ENCODE data around the gene RAD51B.

The RAD51B gene

DNA sequence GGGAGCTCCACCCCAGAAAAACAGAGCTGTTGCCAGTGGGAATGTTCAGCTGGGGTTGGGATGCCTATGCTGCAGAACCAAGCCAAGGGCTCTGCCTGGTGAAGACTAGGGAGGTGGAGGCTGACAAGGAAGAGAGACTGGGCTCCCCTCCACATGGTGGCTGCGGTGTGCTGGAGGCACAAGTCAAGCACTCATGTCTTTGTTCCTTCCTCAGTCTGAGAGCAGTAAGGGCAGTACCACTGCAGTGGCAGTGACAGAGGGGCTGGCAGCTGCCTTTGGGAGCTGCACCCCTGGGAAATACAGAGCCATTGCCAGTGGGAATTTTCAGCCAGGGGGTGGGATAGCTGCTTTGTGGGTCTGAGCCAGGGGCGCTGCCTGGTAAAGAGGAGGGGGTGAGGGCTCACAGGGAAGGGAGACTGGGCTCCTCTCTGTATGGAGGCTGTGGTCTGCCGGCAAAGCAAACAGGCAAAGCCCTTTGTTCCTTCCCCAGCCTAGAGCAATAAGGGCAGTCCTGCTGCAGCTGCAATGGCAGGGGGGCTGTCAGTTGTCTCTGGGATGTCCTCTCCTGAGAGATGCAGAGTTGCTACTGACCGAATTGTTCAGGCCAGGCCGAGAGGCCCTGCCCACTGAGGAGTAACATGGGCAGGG lies 255.9 kb downstream of the RAD51B start:
- H3K9ac ChIP-seq, result no peak overlapping the region
- H3K4me2 ChIP-seq, result peak overlapping the region; percentile 11; the same call in 1 of the 2 replicates
- peaks cover 39% of the 10 kb centered on the region for H3K9me3 ChIP-seq
- TF ChIP-seq Cebpa-rat (IDR thresholded peaks at IDR 0.05), result no peak
- no peaks in the 10 kb centered on the region for H4K20me1 ChIP-seq
- H3K36me3 ChIP-seq, result 0 out of 2 replicates have a peak, but pooled peaks cover 3% of the 10 kb centered on the region
- no peaks in the 10 kb centered on the region for H3K27me3 ChIP-seq
- H3K27ac ChIP-seq, result peak overlapping the region; percentile 54
- H3K4me3 ChIP-seq, result no peak overlapping the region
- peaks cover 18% of the 10 kb centered on the region for H3K4me1 ChIP-seq

DNA sequence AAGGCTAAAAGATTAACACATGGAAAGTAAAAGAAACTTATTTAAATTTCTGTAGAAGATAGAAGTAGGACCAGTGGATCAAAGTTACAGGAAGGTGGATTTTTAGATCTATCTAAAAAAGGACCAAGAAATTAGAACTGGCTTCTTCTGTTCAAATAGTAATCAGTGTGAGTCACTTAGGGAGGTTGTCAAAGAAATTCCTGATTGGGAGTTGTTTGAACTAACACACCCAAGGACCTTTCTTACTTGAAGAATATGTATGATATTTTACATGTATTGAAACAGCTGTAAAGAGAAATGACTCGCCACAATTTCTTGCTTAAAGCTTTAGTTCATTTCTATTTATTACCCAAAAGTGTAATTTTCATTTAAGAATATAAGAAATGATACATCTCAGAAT lies 256.9 kb downstream of the RAD51B start:
- H3K9ac ChIP-seq, result no peak overlapping the region
- H4K20me1 ChIP-seq, result no peaks in the 10 kb centered on the region
- no peak overlapping the region for H3K4me2 ChIP-seq
- H3K36me3 ChIP-seq, result 0 out of 2 replicates have a peak, but pooled peaks cover 3% of the 10 kb centered on the region
- H3K27ac ChIP-seq, result no peak overlapping the region
- peaks cover 29% of the 10 kb centered on the region for H3K9me3 ChIP-seq
- peaks cover 22% of the 10 kb centered on the region for H3K4me1 ChIP-seq
- H3K27me3 ChIP-seq, result no peaks in the 10 kb centered on the region
- H3K4me3 ChIP-seq, result no peak overlapping the region
- no peak for TF ChIP-seq Cebpa-rat (IDR thresholded peaks at IDR 0.05)

DNA sequence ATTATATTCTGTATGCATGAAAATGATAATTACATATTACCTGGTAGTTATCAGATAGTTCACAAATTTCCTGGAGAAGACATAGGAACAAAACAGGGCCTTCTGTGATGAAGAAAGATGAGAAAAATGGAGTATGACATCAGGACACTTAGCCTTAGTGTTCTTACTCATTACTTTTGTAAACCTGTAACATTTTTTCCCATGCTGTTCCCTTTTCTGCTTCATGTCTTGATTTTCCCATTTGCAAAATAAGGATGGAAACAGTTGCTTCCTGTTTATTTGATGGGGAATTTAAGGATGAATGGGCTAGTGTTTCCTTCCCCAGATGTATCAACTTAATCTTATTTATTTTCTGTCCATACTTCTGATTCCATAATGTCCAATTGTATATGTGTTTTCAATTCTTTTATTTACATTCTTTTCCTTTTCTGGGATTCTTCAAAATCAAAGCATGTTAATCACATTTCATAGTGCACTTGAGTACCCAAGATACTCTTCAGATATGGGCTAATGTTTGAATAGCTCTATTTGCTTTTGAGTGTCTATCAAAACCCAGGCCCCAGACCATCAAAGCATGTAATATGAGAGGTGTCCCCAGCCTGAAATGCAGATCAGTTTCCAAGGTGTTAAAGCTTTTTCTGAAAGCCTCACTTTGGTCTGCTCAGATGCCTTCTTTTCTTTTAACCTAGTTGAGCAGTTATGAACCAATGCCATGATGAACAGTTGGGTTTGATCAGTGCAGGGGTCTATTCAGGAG lies 260.5 kb downstream of the RAD51B start:
- peaks cover 23% of the 10 kb centered on the region for H3K4me1 ChIP-seq
- H4K20me1 ChIP-seq, result no peaks in the 10 kb centered on the region
- no peaks in the 10 kb centered on the region for H3K9me3 ChIP-seq
- no peak overlapping the region for H3K27ac ChIP-seq
- H3K4me2 ChIP-seq, result no peak overlapping the region
- no peak overlapping the region for H3K9ac ChIP-seq
- TF ChIP-seq Cebpa-rat (IDR thresholded peaks at IDR 0.05), result no peak
- H3K4me3 ChIP-seq, result no peak overlapping the region
- no peaks in the 10 kb centered on the region for H3K27me3 ChIP-seq
- H3K36me3 ChIP-seq, result no peaks in the 10 kb centered on the region

DNA sequence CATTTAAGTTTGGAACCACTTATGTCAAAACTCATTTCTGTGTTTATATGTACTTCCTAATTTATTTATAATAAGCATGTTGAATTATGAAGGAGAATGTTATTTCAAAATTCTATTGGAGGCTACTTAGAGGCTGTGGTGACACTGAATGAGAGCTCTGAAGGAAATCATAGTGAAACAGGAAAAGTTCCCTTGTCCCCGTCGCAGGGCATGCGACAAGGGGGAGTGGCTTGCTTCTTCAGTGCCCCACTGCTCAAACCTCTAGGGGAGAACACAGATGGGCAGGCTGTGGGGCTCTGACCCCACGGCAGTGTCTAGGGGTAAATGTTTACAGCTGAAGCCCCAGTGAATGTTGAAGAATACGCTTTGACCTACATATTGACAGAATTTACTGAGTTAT lies 261.9 kb downstream of the RAD51B start:
- Histone ChIP-seq H4K20me1 (no peaks in the 10 kb centered on the region), H3K27me3 (no peaks in the 10 kb centered on the region), H3K9ac (no peak overlapping the region), H3K4me3 (no peak overlapping the region), H3K4me1 (peaks cover 16% of the 10 kb centered on the region), H3K4me2 (peak overlapping the region; percentile 3; the same call in 1 of the 2 replicates), H3K9me3 (0 out of 2 replicates have a peak, but pooled peaks cover 3% of the 10 kb centered on the region), H3K27ac (no peak overlapping the region), H3K36me3 (no peaks in the 10 kb centered on the region)
- no peak for TF ChIP-seq Cebpa-rat (IDR thresholded peaks at IDR 0.05)

DNA sequence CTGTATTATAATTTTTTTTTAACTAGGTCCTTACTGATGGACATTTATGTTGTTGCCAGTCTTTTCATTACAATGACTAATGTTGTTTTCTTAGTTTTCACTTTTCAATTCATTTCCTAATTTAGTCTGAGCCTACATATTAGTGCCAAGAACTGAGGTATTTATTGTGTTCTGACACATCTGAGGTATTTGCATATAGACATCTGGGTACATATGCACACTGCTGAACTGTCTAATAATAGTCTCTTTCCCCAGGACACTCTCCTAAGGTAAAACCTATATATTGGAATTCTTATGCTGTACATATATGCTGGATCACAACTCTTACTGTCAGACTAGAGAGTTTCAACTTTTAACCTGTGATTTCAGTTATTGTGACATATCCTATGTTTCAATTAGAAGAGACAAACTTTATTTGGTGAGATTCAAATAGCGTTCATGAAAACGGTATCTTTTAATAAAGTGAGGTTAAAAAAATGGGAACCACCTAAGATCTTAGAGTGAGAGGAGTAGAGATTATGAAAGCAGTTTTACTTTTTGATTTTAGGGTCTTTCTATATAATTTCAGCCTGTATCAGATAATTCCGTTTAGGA lies 263.2 kb downstream of the RAD51B start:
- TF ChIP-seq Cebpa-rat (IDR thresholded peaks at IDR 0.05), result no peak

DNA sequence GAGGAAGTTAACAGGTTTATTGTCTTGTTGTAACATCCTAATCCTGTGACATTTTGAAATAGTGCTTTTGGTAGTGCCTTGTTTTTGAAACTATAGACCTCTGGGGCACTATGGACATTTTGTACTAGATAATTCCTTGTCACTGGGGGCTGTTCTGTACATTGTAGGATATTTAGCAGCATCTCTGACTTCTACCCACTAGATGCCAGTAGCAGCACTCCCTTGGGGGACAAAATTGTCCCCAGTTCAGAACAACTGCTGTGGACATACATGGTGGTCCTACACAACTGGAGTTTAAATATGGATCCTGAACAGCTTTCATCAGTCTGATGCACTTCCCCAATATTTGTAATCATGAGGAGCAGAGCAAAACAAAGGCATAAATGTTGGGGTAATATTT lies 264.7 kb downstream of the RAD51B start:
- peaks cover 25% of the 10 kb centered on the region for H3K4me1 ChIP-seq
- 0 out of 2 replicates have a peak, but pooled peaks cover 3% of the 10 kb centered on the region for H3K9me3 ChIP-seq
- no peaks in the 10 kb centered on the region for H4K20me1 ChIP-seq
- H3K4me3 ChIP-seq, result no peak overlapping the region
- no peak overlapping the region for H3K4me2 ChIP-seq
- no peak overlapping the region for H3K9ac ChIP-seq
- no peak overlapping the region for H3K27ac ChIP-seq
- no peaks in the 10 kb centered on the region for H3K27me3 ChIP-seq
- no peaks in the 10 kb centered on the region for H3K36me3 ChIP-seq
- TF ChIP-seq Cebpa-rat (IDR thresholded peaks at IDR 0.05), result no peak

More for the DNA sequence above, 263.2 kb downstream of the RAD51B start:
- no peak overlapping the region for H3K4me2 ChIP-seq
- H3K27me3 ChIP-seq, result no peaks in the 10 kb centered on the region
- H3K9ac ChIP-seq, result no peak overlapping the region
- H3K27ac ChIP-seq, result no peak overlapping the region
- H3K4me1 ChIP-seq, result peaks cover 16% of the 10 kb centered on the region
- H3K4me3 ChIP-seq, result no peak overlapping the region
- no peaks in the 10 kb centered on the region for H3K36me3 ChIP-seq
- no peaks in the 10 kb centered on the region for H4K20me1 ChIP-seq
- H3K9me3 ChIP-seq, result 0 out of 2 replicates have a peak, but pooled peaks cover 3% of the 10 kb centered on the region

DNA sequence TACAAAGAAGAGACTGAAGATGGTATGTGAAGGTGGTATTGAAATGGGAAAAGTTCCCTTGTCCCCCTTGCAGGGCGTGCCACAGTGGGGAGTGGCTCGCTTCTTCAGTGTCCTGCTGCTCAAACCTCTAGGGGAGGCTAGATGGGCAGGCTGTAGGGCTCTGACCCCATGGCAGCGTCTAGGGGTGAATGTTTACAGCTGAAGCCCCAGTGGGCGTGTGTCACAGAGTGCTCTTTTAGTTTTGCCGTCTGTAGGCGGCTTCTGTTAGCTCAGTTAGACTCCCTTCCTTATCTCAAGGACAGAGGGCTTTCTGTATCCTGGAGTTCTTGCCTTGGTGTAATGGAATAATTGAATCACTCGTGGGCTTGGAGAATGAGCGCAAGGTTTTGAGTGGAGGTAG lies 266.2 kb downstream of the RAD51B start:
- Histone ChIP-seq H3K27ac (no peak overlapping the region), H3K27me3 (no peaks in the 10 kb centered on the region), H3K4me3 (no peak overlapping the region), H3K4me2 (no peak overlapping the region), H3K36me3 (no peaks in the 10 kb centered on the region), H3K9ac (no peak overlapping the region), H4K20me1 (no peaks in the 10 kb centered on the region), H3K4me1 (peaks cover 30% of the 10 kb centered on the region), H3K9me3 (0 out of 2 replicates have a peak, but pooled peaks cover 3% of the 10 kb centered on the region)
- no peak for TF ChIP-seq Cebpa-rat (IDR thresholded peaks at IDR 0.05)

DNA sequence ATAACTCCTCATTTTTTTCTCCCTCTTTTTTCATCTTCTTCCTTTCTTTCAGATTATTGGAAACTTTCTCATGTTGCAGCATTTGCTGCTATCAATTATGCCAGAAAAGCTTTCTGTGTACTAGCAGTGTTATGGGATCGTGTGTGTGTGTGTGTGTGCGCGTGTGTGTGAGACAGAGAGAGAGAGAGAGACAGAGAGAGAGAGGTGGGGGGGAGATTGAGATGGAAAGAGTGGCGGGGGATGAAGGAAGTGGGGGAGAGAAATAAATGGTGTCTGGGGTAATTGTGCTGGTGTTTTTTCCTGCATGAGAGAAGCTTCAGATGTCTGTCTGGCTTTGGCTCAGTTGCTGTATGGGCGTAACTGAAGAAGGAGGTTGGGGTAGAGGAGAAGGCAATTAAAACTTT lies 268.9 kb downstream of the RAD51B start:
- no peaks in the 10 kb centered on the region for H4K20me1 ChIP-seq
- peak overlapping the region; percentile 70 for H3K4me2 ChIP-seq
- peak overlapping the region; percentile 75 for H3K27ac ChIP-seq

DNA sequence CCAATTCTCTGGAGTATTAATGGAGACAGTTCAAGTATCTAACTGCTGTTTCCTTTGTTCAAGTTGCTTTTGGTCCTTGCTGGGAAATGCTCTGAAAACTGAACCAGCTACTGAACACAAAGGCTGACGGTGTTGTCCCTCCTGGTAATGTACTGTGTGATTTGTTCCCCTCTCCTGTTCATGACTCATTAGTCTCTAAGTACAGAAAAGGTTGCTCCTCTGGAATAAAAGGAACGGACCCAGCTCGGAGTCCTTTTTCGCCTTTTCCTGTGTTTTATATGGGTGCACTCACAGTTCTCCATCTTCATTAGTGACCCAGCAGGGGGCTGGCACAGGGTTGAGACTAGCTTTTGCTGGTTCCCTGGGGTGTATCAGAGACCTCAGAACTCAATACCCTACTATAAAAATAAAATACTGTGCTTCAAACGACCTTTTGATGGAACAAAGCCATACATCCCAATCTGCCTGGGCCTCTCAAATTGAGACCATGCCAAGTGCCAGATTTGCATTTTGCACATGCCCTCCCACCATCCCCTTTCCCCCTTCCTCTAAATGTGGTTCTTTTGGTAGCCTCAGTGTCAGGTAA lies 269.7 kb downstream of the RAD51B start:
- Histone ChIP-seq H3K4me2 (peak overlapping the region; percentile 70), H3K9ac (peak overlapping the region; percentile 57), H4K20me1 (no peaks in the 10 kb centered on the region), H3K9me3 (0 out of 2 replicates have a peak, but pooled peaks cover 8% of the 10 kb centered on the region), H3K36me3 (no peaks in the 10 kb centered on the region), H3K4me3 (no peak overlapping the region; the same call in 1 of the 2 replicates), H3K27ac (peak overlapping the region; percentile 75), H3K4me1 (peaks cover 19% of the 10 kb centered on the region), H3K27me3 (no peaks in the 10 kb centered on the region)
- TF ChIP-seq Cebpa-rat (IDR thresholded peaks at IDR 0.05), result no peak

More for the DNA sequence above, 268.9 kb downstream of the RAD51B start:
- no peaks in the 10 kb centered on the region for H3K36me3 ChIP-seq
- no peak overlapping the region; the same call in 1 of the 2 replicates for H3K4me3 ChIP-seq
- no peaks in the 10 kb centered on the region for H3K27me3 ChIP-seq
- H3K4me1 ChIP-seq, result peaks cover 19% of the 10 kb centered on the region
- TF ChIP-seq Cebpa-rat (IDR thresholded peaks at IDR 0.05), result no peak
- peak overlapping the region; percentile 57 for H3K9ac ChIP-seq
- H3K9me3 ChIP-seq, result 0 out of 2 replicates have a peak, but pooled peaks cover 8% of the 10 kb centered on the region
